ENCODE data around the gene CASP2. TPM values are rescaled to one million over a fixed set of nuclear protein-coding genes. Genes with fewer than 3 reads are reported as not detected.
A peak's percentile ranks its signal among the peaks of the same experiment; 100 is the strongest.

The CASP2 gene
- total and polyA plus RNA-seq, 2 of the 8 experiments (the other 6 are each of a cell fraction or from before 2014, with no cell fraction given): 23.7 to 35.3 TPM

- Histone ChIP-seq H2AFZ (ENCODE audit: low read length) (no peak overlapping the region), H2AK5ac (ENCODE audit: low read depth, low read length) (no peak overlapping the region), H3K14ac (ENCODE audit: insufficient read length) (no peak overlapping the region), H3K4ac (replicated peaks; ENCODE audit: insufficient read length, low read depth, low read length) (no peak overlapping the region), H3K27me3 (replicated peaks in 1 of 4; ENCODE audit: control insufficient read depth in 3 of 4, extremely low read depth in 1 of 4, insufficient read depth in 3 of 4, low read length in 3 of 4) (no peaks in the 10 kb centered on the region), H3K4me3 (ENCODE audit: extremely low read depth in 1 of 4, insufficient read depth in 2 of 4, low read depth in 3 of 4, low read length in 4 of 4) (no peak overlapping the region), H2BK12ac (ENCODE audit: low read depth, low read length) (no peak overlapping the region), H2BK5ac (ENCODE audit: low read depth, low read length) (no peak overlapping the region), H3K9ac (replicated peaks in 1 of 4; ENCODE audit: extremely low read depth in 1 of 4, low read depth in 3 of 4, low read length in 3 of 4) (no peak overlapping the region), H4K91ac (replicated peaks; ENCODE audit: insufficient read length, low read length) (no peak overlapping the region), H3K18ac (ENCODE audit: extremely low read depth, low read length) (no peak overlapping the region), H2BK15ac (ENCODE audit: low read length) (no peak overlapping the region), H3K4me1 (replicated peaks in 1 of 4; ENCODE audit: control insufficient read depth in 3 of 4, insufficient read depth in 4 of 4, low read length in 3 of 4) (no peaks in the 10 kb centered on the region), H2BK20ac (ENCODE audit: low read length) (no peak overlapping the region), H4K5ac (ENCODE audit: insufficient read length, low read depth, low read length) (no peak overlapping the region), H3K27ac (ENCODE audit: low read depth, low read length) (no peak overlapping the region), H3K9me3 (ENCODE audit: insufficient read depth in 2 of 2, low read depth in 1 of 2, low read length in 1 of 2) (no peaks in the 10 kb centered on the region), H3K4me2 (ENCODE audit: insufficient read depth in 1 of 2, low read depth in 2 of 2, low read length in 2 of 2) (no peak overlapping the region), H3K79me1 (ENCODE audit: low read depth, low read length) (no peaks in the 10 kb centered on the region), H2BK120ac (replicated peaks; ENCODE audit: low read depth, low read length) (no peak overlapping the region), H3K36me3 (ENCODE audit: control insufficient read depth in 2 of 4, insufficient read depth in 4 of 4, low read length in 3 of 4) (peaks cover 43 to 95% (median 76%) of the 10 kb centered on the region in 4 experiments), H4K8ac (ENCODE audit: extremely low read depth, insufficient read depth, low read length) (peak overlapping the region; percentile 12; the same call in 1 of the 2 replicates), H3K23ac (ENCODE audit: insufficient read length) (no peak overlapping the region), H4K20me1 (replicated peaks in 1 of 2; ENCODE audit: control insufficient read depth in 1 of 2, insufficient read depth in 2 of 2, low read length in 2 of 2) (peaks cover 2 to 9% of the 10 kb centered on the region in 2 experiments), H3K56ac (replicated peaks; ENCODE audit: insufficient read length, low read depth, low read length) (no peak overlapping the region), H3K79me2 (ENCODE audit: control insufficient read depth in 1 of 2, insufficient read depth in 2 of 2, low read length in 2 of 2) (peaks cover 0 to 3% of the 10 kb centered on the region in 2 experiments; a peak in 1 of 4 replicates), H3K23me2 (ENCODE audit: low read depth, low read length) (no peaks in the 10 kb centered on the region)
- 0 out of 4 replicates have a peak, but pooled peaks of 1 of the 2 experiments have one; percentile 23 for TF ChIP-seq SIN3A (conservative IDR thresholded peaks at IDR 0.05 in 1 of 2, IDR thresholded peaks at IDR 0.05 in 1 of 2; ENCODE audit: low read depth in 1 of 2, low read length in 2 of 2)
- TF ChIP-seq YY1 (IDR thresholded peaks at IDR 0.05; ENCODE audit: low read depth, low read length): no peak
- TF ChIP-seq RAD21 (IDR thresholded peaks at IDR 0.05 in 1 of 2, conservative IDR thresholded peaks at IDR 0.05 in 1 of 2; ENCODE audit: low read depth in 2 of 2, low read length in 2 of 2): peak; percentile 47 to 60
- TF ChIP-seq CTBP2 (IDR thresholded peaks at IDR 0.05; ENCODE audit: borderline replicate concordance, insufficient read depth, insufficient read length, low read length): no peak
- 0 out of 2 replicates have a peak, but pooled peaks have one; percentile 28 for TF ChIP-seq MAX (IDR thresholded peaks at IDR 0.05)
- TF ChIP-seq SIX5 (IDR thresholded peaks at IDR 0.05; ENCODE audit: low read depth, low read length): no peak
- TF ChIP-seq CTCF (IDR thresholded peaks at IDR 0.05; ENCODE audit: control extremely low read depth in 1 of 3, insufficient read depth in 1 of 3, low read depth in 1 of 3, low read length in 3 of 3): peak; percentile 74 to 96 (median 91)
- no peak for FAIRE-seq
- ChIA-PET CTCF (ENCODE audit: partially characterized antibody) (interaction anchor here (0.7 to 8.9 kb wide), 51 partner anchors 9 to 430 kb away, joined by 3 to 91 read pairs (median 6); partner anchors contain the start of genes CASP2, CLCN1, EPHA1 and GSTK1), POLR2A (ENCODE audit: partially characterized antibody) (interaction anchor here (0.7 to 1.4 kb wide), 7 partner anchors 9 to 91 kb away, joined by 3 to 10 read pairs (median 3); partner anchors contain the start of gene CASP2)
- peak in 1 of 2 experiments; percentile 77 for DNase-seq (ENCODE audit: low read depth in 1 of 2, low spot score in 2 of 2)
- 81% methylated on average over 8 of the region's 8 CpGs; no CpG with 5 or more reads in 1 of the 2 experiments for WGBS, 2 experiments (ENCODE audit: extremely low coverage in 1 of 2, insufficient coverage in 1 of 2, insufficient read length in 1 of 2, insufficient replicate concordance in 2 of 2, low coverage in 1 of 2, low lambda C conversion rate in 2 of 2, missing lambda C conversion rate in 1 of 2)
Measured at GRCh38 chr7:143299840-143300239, 11.7 kb downstream of the CASP2 start.

Data from H1 (cell line).